ENCODE measurements around the gene CYP11A1. TPM values are rescaled to one million over a fixed set of nuclear protein-coding genes. Genes with fewer than 3 reads are reported as not detected.

CYP11A1 gene
- total and polyA plus RNA-seq, 10 of the 15 experiments (the other 5 are each of a cell fraction or from before 2014, with no cell fraction given) = 0.11 to 1.2 (median 0.23) TPM; not detected in 5

DNA sequence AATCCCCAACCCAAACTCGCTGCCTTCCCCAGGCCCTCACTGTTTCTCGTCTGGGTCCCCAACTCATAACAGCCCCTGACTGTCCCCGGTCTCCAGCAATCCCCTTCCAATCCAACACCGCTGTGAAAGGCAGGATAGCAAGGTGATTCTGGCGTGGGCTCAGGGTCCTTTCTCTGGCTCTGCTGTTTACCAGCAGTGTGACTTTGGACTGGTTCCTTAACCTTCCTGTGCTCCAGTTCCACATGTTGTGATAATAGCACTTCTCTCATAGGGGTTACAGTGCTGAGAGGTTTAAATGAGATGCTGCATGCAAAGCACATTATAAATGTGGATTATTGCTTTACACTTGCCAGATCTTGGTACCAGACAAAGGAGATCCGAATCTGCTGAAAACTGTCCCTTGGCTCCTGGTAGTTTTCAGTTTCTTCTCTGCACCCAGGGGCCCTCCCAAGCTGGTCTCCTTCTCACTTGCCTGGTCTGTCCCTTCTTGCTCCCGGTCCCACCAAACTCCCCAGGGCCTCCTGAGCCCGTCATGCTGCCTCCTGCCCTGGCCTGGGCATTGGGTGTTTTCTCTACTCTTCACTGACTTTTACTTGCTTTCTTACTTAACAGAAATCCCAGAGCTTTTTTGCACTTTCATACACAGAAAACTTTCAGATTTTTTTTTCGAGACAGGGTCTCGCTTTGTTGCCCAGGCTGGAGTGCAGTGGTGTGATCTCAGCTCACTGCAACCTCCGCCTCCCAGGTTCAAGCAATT, 26.8 kb upstream of the CYP11A1 start (continued):
- TF ChIP-seq ZNF384 (IDR thresholded peaks at IDR 0.05; ENCODE audit: borderline replicate concordance, low read depth, low read length) (no peak), BRCA1 (IDR thresholded peaks at IDR 0.05; ENCODE audit: low read depth, low read length) (no peak), SKIL (IDR thresholded peaks at IDR 0.05; ENCODE audit: low read depth, poor library complexity, severe bottlenecking) (peak; percentile 20), MXI1 (IDR thresholded peaks at IDR 0.05; ENCODE audit: low read depth, low read length) (no peak), HCFC1 (IDR thresholded peaks at IDR 0.05; ENCODE audit: low read length) (no peak), CHD4 (IDR thresholded peaks at IDR 0.05) (no peak), NR2F1 (conservative IDR thresholded peaks at IDR 0.05) (no peak), ZNF207 (IDR thresholded peaks at IDR 0.05; ENCODE audit: borderline replicate concordance) (no peak), BCL3 (IDR thresholded peaks at IDR 0.05; ENCODE audit: borderline replicate concordance, insufficient read depth, low read depth, low read length, poor library complexity, severe bottlenecking) (peak; percentile 58), USF2 (IDR thresholded peaks at IDR 0.05; ENCODE audit: borderline replicate concordance, low read depth, low read length) (no peak), FOXM1 (IDR thresholded peaks at IDR 0.05; ENCODE audit: low read depth, low read length) (no peak), MTA3 (IDR thresholded peaks at IDR 0.05; ENCODE audit: borderline replicate concordance, low read length) (no peak), BHLHE40 (IDR thresholded peaks at IDR 0.05; ENCODE audit: borderline replicate concordance in 1 of 2, low read depth in 2 of 2, low read length in 1 of 2) (no peak), NRF1 (conservative IDR thresholded peaks at IDR 0.05; ENCODE audit: low read depth, low read length) (no peak), KLF5 (IDR thresholded peaks at IDR 0.05; ENCODE audit: partially characterized antibody) (no peak), ESRRA (IDR thresholded peaks at IDR 0.05; ENCODE audit: low read length) (no peak), SMC3 (IDR thresholded peaks at IDR 0.05; ENCODE audit: borderline replicate concordance, low read length) (no peak), ZNF622 (IDR thresholded peaks at IDR 0.05) (no peak), MEF2B (IDR thresholded peaks at IDR 0.05; ENCODE audit: partially characterized antibody, poor library complexity, severe bottlenecking) (peak; percentile 87), YBX1 (IDR thresholded peaks at IDR 0.05) (no peak), MYC (IDR thresholded peaks at IDR 0.05; ENCODE audit: insufficient read depth, insufficient read length, insufficient replicate concordance, low read length, severe bottlenecking) (no peak)
- TF ChIP-seq, protein P1, sequence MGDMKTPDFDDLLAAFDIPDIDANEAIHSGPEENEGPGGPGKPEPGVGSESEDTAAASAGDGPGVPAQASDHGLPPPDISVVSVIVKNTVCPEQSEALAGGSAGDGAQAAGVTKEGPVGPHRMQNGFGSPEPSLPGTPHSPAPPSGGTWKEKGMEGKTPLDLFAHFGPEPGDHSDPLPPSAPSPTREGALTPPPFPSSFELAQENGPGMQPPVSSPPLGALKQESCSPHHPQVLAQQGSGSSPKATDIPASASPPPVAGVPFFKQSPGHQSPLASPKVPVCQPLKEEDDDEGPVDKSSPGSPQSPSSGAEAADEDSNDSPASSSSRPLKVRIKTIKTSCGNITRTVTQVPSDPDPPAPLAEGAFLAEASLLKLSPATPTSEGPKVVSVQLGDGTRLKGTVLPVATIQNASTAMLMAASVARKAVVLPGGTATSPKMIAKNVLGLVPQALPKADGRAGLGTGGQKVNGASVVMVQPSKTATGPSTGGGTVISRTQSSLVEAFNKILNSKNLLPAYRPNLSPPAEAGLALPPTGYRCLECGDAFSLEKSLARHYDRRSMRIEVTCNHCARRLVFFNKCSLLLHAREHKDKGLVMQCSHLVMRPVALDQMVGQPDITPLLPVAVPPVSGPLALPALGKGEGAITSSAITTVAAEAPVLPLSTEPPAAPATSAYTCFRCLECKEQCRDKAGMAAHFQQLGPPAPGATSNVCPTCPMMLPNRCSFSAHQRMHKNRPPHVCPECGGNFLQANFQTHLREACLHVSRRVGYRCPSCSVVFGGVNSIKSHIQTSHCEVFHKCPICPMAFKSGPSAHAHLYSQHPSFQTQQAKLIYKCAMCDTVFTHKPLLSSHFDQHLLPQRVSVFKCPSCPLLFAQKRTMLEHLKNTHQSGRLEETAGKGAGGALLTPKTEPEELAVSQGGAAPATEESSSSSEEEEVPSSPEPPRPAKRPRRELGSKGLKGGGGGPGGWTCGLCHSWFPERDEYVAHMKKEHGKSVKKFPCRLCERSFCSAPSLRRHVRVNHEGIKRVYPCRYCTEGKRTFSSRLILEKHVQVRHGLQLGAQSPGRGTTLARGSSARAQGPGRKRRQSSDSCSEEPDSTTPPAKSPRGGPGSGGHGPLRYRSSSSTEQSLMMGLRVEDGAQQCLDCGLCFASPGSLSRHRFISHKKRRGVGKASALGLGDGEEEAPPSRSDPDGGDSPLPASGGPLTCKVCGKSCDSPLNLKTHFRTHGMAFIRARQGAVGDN (IDR thresholded peaks at IDR 0.05) = 0 out of 2 replicates have a peak, but pooled peaks have one; percentile 8
